HG02938 (cell line): Measurements from ENCODE around the gene UBAP1.
"Not testable (repeated sequence)": the region's sequence is repeated elsewhere in the genome, so short reads cannot be mapped to it uniquely, and the experiment has no call there.

Experiments used
- ATAC-seq: cut with Tn5 transposase; IDR thresholded peaks from one replicate; pipeline ENCODE4 v1.9.1; 2021; ENCODE audit warnings: mild to moderate bottlenecking, moderate library complexity; ENCODE audit not compliant: unreplicated experiment

UBAP1 gene

DNA sequence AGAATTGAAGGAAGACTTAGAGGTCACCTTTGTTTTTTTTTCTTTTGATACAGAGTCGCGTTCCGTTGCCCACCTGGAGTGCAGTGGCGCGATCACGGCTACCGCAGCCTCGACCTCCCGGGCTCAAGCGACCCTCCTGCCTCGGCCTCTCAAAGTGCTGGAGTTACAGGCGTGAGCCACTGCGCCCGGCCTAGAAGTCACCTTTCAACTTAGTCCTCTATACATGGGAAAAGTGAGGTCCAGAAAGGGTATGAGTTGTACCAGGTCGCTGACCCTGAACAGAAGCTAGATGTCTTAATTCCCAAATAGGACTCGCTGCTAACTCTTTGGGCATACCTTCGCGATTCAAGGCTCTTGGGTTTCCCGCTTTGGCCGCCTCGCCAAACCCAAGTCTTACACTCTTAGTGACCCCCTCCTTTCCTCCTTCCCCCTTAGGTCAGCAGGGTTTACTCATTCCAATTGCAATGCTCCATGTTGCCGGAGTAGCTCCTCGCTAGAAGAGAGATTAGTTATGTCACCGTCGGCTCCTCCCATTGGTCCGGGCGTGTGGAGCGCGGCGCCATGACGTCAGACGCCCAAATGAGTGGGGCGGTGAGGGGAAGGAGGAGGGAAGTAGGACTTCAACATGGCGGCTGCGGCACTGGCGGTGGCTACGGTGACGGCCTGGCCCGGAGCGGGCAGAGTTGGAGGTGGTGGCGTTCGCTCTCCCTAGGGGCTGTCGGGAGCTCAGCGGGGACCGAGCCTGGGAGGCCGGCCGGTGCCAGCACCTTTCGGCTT, at the start of gene UBAP1:
Gene UBAP1 (plus strand): TSS at position 608 of the 777 bp plus-strand sequence. CDS start 41,872 bp downstream, outside the sequence.
- ATAC-seq = peak; percentile 99

DNA sequence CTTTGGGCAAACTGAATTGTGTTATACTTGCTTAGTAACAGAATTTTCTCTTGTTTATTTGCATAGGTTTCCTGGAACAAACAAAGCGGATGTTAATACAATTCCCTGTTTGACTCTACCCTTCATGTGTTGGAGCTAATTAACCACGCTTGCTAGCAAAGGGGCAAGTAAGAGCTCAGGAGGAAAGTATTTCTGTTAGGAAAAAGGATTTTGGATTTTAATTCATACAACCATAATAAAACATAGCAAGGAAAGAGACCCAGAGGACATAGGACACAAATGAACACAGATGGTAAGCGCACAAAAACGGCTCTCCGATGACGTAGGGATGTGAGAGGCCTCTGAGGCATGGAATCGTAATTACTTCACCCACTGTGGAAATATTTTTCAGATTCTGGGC, 47.3 kb upstream of the UBAP1 start:
- ATAC-seq = no peak

DNA sequence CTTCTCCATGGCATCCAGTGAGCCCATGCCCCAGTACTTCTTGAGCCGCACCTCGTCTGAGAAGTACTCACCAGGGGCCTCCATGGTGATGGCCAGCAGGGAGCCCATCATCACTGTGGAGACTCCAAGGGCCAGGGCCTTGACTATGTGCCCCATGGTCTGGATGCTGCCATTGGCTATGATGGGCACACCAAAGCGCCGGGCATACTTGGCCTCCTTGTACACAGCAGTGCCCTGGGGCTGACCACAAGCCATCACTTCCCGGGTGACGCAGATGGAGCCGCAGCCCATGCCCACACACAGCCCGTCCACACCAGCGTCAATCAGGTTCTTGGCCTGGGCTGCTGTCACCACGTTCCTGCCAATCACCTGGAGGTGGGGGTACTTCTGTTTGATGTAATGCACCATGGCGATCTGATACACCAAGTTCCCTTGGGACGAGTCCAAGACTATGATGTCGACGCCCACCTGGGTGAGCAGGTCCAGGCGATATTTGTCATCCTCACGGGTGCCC, 45.4 kb upstream of the UBAP1 start:
- no peak for ATAC-seq

DNA sequence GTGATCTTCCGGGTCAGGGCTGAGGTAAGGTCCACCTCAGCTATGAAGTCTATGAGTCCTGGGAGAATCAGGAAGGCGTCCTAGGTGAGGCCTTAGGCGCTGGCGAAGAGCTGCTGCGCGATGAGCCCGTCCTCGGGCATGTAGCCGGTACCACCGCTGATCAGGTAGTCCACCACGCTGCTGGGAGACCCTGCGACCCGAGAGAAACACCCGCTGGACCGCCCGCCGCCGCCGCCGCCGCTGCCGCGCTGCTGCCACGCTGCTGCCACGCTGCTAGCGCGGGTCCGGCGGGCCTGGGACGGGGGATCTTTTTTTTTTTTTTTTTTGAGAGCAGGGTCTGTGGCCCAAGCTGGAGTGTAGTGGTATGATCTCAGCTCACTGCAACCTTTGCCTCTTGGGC, 44.3 kb upstream of the UBAP1 start:
- ATAC-seq = no peak

DNA sequence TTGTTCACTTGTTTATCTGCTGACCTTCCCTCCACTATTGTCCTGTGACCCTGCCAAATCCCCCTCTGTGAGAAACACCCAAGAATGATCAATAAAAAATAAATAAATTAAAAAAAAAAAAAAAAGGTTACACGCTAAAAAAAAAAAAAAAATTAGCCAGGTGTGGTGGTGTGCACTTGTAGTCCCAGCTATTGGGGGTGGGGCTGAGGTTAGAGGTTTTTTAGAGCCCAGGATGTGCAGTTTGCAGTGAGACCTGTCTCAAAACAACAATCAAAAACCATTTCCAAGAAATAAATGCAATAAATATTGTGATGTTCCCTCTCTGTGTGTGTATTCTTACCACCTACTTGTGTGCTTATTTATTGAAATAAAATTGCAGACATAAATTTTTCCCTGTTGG, 40.2 kb upstream of the UBAP1 start:
- not testable (repeated sequence) for ATAC-seq

DNA sequence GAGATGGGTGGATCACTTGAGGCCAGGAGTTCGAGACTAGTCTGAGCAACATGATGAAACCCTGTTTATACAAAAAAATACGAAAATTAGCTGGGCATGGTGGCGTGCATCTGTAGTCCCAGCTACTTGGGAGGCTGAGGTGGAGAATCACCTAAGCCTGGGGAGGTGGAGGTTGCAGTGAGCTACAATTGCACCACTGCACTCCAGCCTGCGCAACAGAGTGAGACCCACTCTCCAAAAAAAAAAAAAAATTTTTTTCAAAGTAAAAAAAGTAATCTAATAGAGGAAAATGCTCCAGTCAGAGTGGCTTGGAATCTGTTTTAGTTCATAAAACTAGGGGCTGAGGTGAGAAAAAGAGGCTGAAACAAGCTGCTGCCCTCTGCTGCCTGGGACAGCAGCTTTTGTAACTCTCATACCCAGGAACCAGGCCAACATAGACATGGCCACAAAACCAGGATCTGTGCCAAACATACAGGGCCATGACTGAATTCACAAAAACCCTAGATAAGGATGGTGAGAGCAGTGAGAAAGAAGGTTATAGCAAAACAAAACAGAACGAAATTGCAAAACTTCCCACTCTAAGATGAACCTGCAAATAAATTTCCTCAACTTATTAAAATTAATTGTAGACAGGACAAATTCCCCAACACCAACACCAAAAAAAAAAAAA, 39.2 kb upstream of the UBAP1 start:
- no peak for ATAC-seq

DNA sequence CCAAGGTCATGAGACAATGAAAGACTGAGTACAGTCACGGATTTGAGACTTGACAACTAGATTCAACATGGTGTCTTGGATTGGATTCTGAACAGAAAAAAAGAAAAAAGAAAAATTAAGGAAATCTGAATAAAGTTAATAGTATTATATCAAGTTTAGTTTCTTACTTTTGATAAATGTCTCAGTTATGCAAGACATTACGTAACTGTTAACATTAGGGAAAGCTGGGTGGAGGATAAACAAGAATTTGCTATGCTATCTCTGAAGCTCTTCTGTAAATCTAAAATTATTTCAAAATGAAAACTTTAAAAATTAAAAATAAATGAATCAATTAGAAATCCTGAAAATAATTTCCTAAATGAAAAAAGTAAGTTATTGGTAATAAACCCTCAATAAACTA, 38.0 kb upstream of the UBAP1 start:
- no peak for ATAC-seq

DNA sequence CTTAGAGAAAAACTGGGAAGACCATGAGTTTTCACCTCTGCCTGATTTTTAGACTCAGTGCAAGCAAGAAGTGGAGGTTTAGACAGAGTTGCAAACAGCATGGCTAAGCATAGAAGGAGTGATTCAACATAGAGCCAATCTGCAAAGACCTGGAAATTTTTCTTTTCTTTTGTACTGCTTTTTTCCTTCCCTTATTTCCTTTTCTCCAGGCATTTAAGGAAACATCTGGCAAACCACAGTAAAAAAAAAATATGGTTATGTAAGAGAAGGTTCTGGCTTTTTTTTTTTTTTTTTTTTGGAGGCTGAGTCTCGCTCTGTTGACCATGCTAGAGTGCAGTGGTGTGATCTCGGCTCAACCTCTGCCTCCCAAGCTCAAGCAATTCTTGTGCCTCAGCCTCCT, 35.7 kb upstream of the UBAP1 start:
- ATAC-seq = no peak

DNA sequence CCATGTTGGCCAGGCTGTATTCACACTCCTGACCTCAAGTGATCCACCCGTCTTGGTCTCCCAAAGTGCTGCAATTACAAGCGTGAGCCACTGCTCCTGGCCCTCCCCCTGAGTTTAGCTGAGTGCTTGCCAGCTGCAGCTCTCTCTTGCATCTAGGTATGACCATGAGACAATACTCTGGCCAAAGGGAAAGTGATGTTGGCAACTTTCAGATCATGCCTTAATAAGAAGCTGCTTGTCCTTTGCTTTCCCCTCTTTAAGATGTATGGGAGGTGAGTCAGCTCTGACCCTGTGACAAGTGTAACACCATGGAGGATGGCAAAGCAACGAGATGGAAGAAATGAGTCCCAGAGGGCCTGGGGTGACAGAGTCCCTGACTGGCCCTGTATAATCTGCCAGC, 33.7 kb upstream of the UBAP1 start:
- ATAC-seq = no peak

DNA sequence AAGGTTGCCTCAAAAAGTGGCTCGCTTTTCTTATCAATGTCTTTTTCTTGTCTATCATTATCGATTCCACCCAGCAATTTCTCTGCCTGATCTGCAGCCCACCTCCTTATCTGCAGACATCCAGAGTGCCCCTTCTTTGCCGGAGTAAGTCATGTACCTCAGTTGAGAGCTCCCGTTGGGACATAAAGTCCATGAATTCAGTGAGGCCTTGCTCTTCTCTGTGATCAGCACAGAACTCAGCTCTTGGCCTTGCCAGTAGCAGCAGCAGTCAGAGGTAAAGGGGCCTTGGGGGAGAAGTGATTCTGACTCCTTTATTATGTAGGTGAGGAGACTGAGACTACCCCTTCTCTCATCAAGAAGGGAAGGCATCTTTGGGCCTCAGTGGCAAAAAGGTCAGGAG, 27.4 kb upstream of the UBAP1 start:
- ATAC-seq = no peak

DNA sequence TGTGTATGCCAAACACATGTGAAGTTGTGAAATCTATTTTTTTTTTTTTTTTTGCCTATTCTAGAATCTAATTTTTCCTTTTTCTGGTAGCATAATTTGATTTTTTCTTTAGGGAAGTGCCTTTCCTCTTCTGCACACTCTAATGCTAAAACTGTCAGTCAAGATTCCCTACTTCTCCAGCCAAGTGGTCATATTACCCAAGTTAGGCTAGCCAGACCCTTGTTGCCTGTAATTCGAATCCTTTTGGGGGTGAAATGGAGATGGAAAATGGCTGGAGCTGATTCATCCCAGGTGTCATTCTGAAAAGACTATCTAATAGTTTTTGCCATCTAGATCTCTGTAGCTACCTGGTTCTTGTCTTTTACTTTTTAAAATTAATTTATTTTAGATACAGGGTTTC, 24.8 kb upstream of the UBAP1 start:
- no peak for ATAC-seq

DNA sequence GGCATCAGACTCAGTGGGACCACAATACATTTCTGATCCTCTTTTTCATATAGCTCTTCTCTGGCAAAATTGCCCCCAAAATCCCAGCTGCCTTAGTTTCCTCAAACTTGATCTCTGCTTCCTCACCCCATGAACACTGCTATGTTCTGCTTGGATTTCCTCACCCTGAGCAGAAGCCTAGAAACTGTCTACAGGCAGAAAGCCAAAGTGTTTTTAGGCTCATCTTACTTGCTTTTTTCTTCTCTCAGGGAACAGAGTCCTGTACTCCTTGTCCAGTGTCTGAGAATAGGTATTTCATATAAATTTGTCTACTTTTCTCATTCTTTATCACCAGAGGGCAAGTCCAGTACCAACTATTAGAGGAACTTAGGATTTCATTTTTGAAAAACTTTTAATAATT, 21.5 kb upstream of the UBAP1 start:
- ATAC-seq = no peak

DNA sequence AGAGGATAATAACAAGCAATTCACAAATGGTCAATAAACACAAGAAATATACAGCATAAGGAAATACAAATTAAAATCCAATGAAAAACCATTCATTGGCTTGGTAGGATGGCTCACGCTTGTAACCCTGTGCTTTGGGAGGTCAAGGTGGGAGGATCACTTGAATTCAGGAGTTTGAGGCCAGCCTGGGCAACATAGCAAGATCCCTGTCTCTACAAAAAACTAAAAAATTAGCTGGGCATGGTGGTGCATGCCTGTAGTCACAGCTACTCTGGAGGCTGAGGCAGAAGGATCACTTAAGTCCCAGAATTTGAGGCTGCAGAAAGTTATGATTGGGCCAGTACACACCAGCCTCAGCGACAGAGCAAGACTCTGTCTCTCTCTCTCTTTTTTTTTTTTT, 20.9 kb upstream of the UBAP1 start:
- ATAC-seq = no peak

DNA sequence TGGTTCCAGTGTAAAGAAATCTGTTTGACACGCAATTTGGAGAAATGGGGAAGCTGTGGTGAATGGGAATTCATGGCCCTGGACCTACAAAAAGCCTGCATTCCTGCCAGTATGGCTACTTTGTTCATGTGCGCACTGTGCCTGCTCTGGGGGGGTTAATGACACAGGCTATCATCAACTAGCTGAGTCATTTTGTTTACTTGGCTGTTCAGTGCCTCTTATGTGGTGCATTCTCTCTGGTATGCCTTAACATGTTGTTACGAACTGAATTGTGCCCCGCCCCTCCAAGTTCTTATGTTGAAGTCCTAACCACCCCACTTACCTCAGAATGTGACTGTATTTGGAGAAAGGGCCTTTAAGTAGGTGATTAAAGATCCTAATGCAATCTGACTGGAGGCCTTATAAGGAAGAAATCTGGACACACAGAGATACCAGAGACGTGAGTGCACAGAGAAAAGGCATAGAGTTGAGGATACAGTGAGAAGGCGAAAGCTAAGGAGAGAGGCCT, 20.4 kb upstream of the UBAP1 start:
- ATAC-seq = no peak

DNA sequence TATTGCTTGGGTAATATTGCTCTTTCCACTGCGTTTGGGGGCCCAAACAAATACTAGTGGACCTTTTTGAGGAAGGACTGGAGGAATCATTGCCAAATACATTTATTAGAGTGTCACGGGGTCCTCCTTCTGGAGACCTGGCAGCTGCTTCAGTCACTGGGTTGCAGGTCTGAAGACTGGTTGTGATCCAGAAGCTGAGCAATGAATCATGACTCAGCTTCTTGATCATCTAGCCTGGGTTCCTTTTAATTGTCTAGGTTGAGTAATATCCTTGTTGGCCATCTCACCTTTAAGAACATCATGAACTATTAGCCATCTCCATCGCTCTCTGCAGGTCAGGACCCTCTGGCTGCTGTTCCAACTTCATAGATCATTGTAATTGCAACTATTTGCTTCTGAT, 15.4 kb upstream of the UBAP1 start:
- no peak for ATAC-seq

DNA sequence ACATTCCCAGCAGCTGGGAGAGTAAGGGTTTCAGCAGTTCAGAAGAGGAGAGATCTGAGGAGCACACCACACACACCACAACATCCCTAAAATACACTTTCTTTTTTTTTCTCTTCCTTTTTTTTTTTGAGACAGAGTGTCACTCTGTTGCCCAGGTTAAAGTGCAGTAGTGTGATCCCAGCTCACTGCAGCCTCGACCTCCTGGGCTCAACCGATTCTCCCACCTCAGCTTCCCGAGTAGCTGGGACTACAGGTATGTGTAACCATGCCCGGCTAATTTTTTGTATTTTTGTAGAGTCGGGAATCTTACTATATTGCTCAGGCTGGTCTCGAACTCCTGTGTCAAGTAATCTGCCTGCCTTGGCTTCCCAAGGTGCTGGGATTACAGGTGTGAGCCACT, 9.7 kb upstream of the UBAP1 start:
- no peak for ATAC-seq

DNA sequence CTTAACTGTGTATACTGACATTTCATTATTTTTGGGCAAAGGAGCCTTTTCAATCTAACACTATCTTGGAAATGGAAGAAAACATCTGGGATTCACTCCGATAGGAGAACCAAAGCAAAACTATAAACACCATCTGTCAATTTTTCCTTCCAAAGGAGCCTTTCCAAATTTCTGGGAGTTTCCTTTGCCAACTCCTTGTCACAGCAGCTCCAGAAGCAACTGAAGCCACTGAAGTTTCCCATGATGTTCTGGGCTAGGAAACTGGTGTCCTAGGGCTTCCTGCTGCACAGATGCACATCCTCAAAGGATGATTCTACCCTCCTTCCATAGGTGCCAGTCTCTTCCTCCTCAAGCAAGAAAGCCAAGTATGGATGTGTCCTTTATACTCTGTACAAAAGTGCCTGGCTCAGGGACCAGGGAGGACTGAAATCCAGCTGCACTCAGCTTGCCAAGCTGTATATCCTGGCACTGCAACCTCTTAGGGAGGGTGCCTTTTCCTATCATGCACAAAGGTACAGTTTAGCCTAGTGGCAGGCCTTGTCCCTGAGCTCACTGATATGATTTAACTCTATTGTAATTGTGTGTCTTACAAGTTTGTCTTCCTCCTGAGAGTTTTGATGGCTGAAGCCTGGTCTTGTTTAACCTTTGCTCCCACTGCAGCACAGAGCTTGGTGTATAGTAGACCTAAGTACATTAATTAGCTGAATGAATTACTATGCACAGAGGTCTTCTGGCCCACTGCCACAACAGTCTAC, 8.4 kb upstream of the UBAP1 start:
- no peak for ATAC-seq

DNA sequence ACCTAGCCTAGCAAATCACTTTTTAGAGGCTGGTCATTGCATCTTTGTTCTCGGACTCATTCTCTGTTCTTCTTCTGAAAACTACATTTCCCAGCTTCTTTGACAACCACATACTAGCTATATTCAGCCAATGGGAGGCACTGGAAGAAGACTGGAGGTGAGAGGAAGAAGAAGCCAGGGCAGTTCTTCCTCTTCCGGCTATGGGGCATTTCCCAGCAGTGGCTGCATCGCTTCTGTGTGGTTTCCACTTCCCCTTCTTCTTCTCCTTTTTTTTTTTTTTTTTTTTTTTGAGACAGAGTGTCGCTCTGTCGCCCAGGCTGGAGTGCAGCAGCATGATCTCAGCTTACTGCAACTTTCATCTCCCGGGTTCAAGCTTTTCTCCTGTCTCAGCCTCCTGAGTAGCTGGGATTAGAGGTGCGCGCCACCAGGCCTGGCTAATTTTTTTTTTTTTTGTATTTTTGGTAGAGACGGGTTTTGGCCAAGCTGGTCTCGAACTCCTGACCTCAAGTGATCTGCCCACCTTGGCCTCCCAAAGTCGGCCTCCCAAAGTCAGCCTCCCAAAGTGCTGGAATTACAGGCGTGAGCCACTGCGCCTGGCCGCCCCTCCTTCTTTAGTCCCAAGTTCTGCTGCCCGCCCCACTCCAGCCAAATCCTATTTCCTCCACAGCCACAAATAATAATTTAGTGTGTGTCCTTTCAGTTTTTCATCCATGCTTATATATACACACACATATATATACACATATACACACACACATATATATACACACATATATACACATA, 6.9 kb upstream of the UBAP1 start:
- ATAC-seq = no peak

DNA sequence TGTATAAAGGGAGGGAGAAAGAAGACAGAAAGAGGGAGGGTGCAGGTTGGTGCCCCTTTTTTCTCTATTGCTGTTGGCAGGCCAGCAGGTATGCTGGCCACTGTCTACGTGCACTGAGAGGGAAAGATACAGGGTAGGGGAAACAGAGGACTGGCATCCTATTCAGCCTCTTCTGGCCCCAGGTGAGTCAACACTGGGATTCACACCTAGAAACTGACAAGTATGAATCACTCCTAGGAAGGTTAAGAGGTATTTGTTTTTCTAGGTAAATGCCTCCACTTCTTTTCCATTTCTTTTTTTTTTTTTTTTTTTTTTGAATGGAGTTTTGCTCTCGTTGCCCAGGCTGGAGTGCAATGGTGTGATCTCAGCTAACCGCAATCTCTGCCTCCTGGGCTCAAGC, 2.8 kb upstream of the UBAP1 start:
- no peak for ATAC-seq

DNA sequence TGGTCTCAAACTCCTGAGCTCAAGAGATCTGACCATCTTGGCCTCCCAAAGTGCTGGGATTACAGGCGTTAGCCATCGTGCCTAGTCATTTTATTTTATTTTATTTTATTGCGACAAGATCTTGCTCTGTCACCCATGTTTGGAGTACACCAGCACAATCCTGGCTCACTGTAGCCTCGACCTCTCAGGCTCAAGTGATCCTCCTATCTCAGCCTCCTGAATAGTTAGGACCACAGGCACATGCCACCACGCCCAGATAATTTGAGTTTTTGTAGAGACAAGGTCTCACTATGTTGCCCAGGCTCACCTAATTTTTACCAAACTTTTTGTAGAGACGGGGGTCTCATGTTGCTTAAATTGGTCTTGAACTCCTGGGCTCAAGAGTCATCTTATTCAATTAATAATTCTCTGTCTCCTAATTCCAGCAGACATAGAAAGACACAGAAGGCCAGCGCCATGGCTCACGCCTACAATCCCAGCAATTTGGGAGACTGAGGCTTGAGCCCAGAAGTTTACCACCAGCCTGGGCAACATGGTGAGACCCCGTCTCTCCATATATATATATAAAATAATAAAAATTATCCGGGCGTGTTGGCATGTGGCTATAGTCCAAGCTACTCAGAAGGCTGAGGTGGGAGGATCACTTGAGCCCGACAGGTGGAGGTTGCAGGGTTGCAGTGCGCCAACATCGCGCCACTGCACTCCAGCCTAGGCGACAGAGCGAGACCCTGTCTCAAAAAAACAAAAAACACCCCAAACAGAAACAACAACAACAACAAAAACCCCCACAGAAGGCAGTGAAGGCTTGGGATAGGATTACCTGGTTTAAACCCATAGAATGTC, 1.0 kb upstream of the UBAP1 start:
- no peak for ATAC-seq
